CD14-positive monocyte (primary cell): Measurements from ENCODE around the gene ASTN1. TPM values are rescaled to one million over a fixed set of nuclear protein-coding genes. Genes with fewer than 3 reads are reported as not detected.

Experiments used
- DNase-seq, 3 donors: peaks; one replicate each; pipeline ENCODE4 v3.0.0-alpha.2; 2011 to 2022
- H2AFZ ChIP-seq: 2 replicates; pipeline ENCODE4 v1.6.0; 2012; ENCODE audit warnings: mild to moderate bottlenecking, low read depth, low read length, inconsistent platforms; ENCODE audit not compliant: insufficient read depth, poor library complexity, severe bottlenecking
- H3K27ac ChIP-seq, 2 donors: 1 replicate in 1 of 2; 2 replicates in 1 of 2; pipeline ENCODE4 v1.5.1; 2012 to 2013; ENCODE audit warnings: low read length in 2 of 2, control low read depth in 1 of 2, inconsistent platforms in 1 of 2, low read depth in 1 of 2, mild to moderate bottlenecking in 1 of 2
- H3K27me3 ChIP-seq, 2 donors: one replicate each; pipeline versions ENCODE4 v1.6.0 to v1.6.1; 2011 to 2013; ENCODE audit warnings: low read length in 2 of 2; ENCODE audit not compliant: control insufficient read depth in 2 of 2, insufficient read depth in 2 of 2
- H3K36me3 ChIP-seq, 2 donors: replicated peaks in 1 of 2; 1 replicate in 1 of 2; 2 replicates in 1 of 2; pipeline versions ENCODE4 v1.5.1 to v1.6.1; 2012 to 2013; ENCODE audit warnings: low read length in 2 of 2, control low read depth in 1 of 2, inconsistent platforms in 1 of 2, mild to moderate bottlenecking in 1 of 2; ENCODE audit not compliant: insufficient read depth in 2 of 2, control insufficient read depth in 1 of 2
- H3K4me1 ChIP-seq, 2 donors: 1 replicate in 1 of 2; 2 replicates in 1 of 2; pipeline versions ENCODE4 v1.5.1 to v1.6.1; 2012 to 2013; ENCODE audit warnings: low read length in 2 of 2, control low read depth in 1 of 2, inconsistent platforms in 1 of 2, mild to moderate bottlenecking in 1 of 2, moderate library complexity in 1 of 2; ENCODE audit not compliant: insufficient read depth in 2 of 2, control insufficient read depth in 1 of 2
- H3K4me2 ChIP-seq: replicated peaks from 2 replicates; pipeline ENCODE3; 2012; ENCODE audit warnings: low read length, moderate library complexity, mild to moderate bottlenecking; ENCODE audit not compliant: poor library complexity, severe bottlenecking; ENCODE audit errors: extremely low read depth
- H3K4me3 ChIP-seq, 3 experiments: fragments of 200-600 bp in 1 of 3; sonication (generic) in 1 of 3; replicated peaks in 1 of 3; 1 replicate in 2 of 3; 2 replicates in 1 of 3; pipeline ENCODE4 v1.5.1; 2011 to 2013; ENCODE audit warnings: low read length in 3 of 3, mild to moderate bottlenecking in 3 of 3, control low read depth in 2 of 3, low read depth in 2 of 3, inconsistent platforms in 1 of 3, moderate library complexity in 1 of 3
- H3K79me2 ChIP-seq: 2 replicates; pipeline ENCODE4 v1.6.0; 2012; ENCODE audit warnings: mild to moderate bottlenecking, control low read depth, inconsistent platforms, low read length, moderate library complexity; ENCODE audit not compliant: insufficient read depth
- H3K9ac ChIP-seq: 2 replicates; pipeline ENCODE4 v1.6.0; 2017; ENCODE audit warnings: low read length, mild to moderate bottlenecking; ENCODE audit not compliant: insufficient read depth, poor library complexity, severe bottlenecking
- H3K9me3 ChIP-seq, 2 donors: replicated peaks in 1 of 2; 1 replicate in 1 of 2; 2 replicates in 1 of 2; pipeline versions ENCODE4 v1.5.1 to v1.6.1; 2012 to 2013; ENCODE audit warnings: low read length in 2 of 2, control low read depth in 1 of 2; ENCODE audit not compliant: control insufficient read depth in 1 of 2, insufficient read depth in 1 of 2
- H4K20me1 ChIP-seq: 2 replicates; pipeline ENCODE4 v1.6.0; 2012; ENCODE audit warnings: mild to moderate bottlenecking, low read length, control low read depth, moderate library complexity; ENCODE audit not compliant: insufficient read depth
- H3K27ac Mint-ChIP-seq, 7 donors: one replicate each; pipeline ENCODE4 v1.8.0; 2020; ENCODE audit warnings: mild to moderate bottlenecking in 7 of 7, mixed read lengths in 7 of 7, moderate library complexity in 6 of 7, inconsistent platforms in 2 of 7
- H3K27me3 Mint-ChIP-seq, 3 donors: one replicate each; pipeline ENCODE4 v1.8.0; 2021 to 2022; ENCODE audit warnings: low read depth in 3 of 3, mild to moderate bottlenecking in 3 of 3, mixed read lengths in 3 of 3, moderate library complexity in 3 of 3, inconsistent platforms in 1 of 3
- H3K36me3 Mint-ChIP-seq, 2 donors: one replicate each; pipeline ENCODE4 v1.8.0; 2020; ENCODE audit warnings: mixed read lengths in 2 of 2, inconsistent platforms in 1 of 2, mild to moderate bottlenecking in 1 of 2
- H3K4me1 Mint-ChIP-seq: one replicate; pipeline ENCODE4 v1.8.0; 2020; ENCODE audit warnings: mild to moderate bottlenecking, mixed read lengths
- H3K4me3 Mint-ChIP-seq, 2 donors: one replicate each; pipeline ENCODE4 v1.8.0; 2020; ENCODE audit warnings: mild to moderate bottlenecking in 2 of 2, mixed read lengths in 2 of 2, moderate library complexity in 1 of 2
- H3K9me3 Mint-ChIP-seq, 7 donors: one replicate each; pipeline ENCODE4 v1.8.0; 2020 to 2022; ENCODE audit warnings: mixed read lengths in 7 of 7, mild to moderate bottlenecking in 6 of 7, moderate library complexity in 6 of 7, inconsistent platforms in 2 of 7
- WGBS: methylation state at CpG from one replicate; pipeline ENCODE4 v1.1.5; 2013; ENCODE audit warnings: missing lambda C conversion rate; ENCODE audit not compliant: insufficient coverage; 5-methylcytosine and 5-hydroxymethylcytosine counted together
- intact Hi-C, 2 donors: fragments of 100-400 bp; cut with micrococcal nuclease; formaldehyde crosslinking; loops; one replicate each; pipeline versions ENCODE4 v1.15.0 to v1.15.1; 2023
- polyA plus RNA-seq, 3 donors: library from polyadenylated mRNA; depleted of rRNA in 1 of 3; unstranded in 2 of 3; stranded (reverse) in 1 of 3; fragments of 300-500 nt in 2 of 3; fragments of >200 nt in 1 of 3; fragmentation: Illumina TruSeq in 2 of 3; gene quantifications; 1 replicate in 2 of 3; 2 replicates in 1 of 3; pipeline ENCODE4 v1.2.3, GENCODE V29; 2012 to 2021
- TF ChIP-seq, protein P1 (sequence below): fragments of 200-600 bp; IDR thresholded peaks from one replicate; pipeline ENCODE4 v1.8.0; 2022; ENCODE audit warnings: antibody characterized with exemption, mild to moderate bottlenecking

The ASTN1 gene
- polyA plus RNA-seq, 3 donors: not detected

DNA sequence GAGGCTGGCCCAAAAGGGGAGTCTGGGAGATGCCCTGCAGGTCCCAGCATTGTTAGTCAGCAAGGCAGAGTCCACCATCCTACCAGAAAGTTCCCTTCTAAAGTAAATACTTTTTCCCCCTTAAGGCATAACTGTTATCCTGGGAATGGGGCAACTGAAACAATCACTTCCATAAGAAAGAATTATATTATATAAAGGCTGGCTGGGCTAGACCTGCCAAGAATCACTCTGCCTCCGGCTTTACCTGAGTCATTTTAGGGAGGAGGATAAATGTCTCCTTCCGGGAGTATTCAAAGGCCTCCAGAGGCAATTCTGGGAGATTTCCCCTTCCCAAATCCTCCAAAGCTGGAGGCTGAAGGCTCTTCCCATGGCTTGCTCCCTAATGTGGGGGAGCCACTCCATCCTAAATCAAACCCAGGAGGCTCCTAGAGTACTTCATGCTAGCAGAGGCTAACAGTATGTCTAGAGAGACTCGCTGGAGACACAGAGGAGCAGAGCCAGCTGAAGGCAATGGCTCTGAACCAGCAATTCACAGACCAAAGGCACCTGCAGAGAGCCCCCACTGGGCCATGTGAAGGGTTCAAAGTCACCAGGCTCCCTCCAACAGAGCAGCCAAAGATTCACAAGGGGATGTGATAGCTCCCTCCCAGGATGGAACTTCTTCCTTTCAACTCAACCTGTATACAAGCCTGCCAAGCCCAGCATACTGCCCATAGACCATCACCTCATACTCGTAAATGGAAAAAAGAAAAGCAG is 116.0 kb downstream of the ASTN1 start:
- H3K36me3 Mint-ChIP-seq: no peaks in the 10 kb centered on the region
- no peaks in the 10 kb centered on the region for H4K20me1 ChIP-seq
- H3K9me3 ChIP-seq: no peaks in the 10 kb centered on the region
- no peak overlapping the region for H3K9ac ChIP-seq
- H3K27ac Mint-ChIP-seq: no peak overlapping the region
- H3K9me3 Mint-ChIP-seq: peaks cover 0 to 11% (median 2%) of the 10 kb centered on the region in 7 donors
- no peak overlapping the region for H3K27ac ChIP-seq
- H3K36me3 ChIP-seq: no peaks in the 10 kb centered on the region
- H3K4me1 Mint-ChIP-seq: no peaks in the 10 kb centered on the region
- no peaks in the 10 kb centered on the region for H3K4me1 ChIP-seq
- no peaks in the 10 kb centered on the region for H3K79me2 ChIP-seq
- H3K27me3 ChIP-seq: no peaks in the 10 kb centered on the region
- TF ChIP-seq, protein P1, sequence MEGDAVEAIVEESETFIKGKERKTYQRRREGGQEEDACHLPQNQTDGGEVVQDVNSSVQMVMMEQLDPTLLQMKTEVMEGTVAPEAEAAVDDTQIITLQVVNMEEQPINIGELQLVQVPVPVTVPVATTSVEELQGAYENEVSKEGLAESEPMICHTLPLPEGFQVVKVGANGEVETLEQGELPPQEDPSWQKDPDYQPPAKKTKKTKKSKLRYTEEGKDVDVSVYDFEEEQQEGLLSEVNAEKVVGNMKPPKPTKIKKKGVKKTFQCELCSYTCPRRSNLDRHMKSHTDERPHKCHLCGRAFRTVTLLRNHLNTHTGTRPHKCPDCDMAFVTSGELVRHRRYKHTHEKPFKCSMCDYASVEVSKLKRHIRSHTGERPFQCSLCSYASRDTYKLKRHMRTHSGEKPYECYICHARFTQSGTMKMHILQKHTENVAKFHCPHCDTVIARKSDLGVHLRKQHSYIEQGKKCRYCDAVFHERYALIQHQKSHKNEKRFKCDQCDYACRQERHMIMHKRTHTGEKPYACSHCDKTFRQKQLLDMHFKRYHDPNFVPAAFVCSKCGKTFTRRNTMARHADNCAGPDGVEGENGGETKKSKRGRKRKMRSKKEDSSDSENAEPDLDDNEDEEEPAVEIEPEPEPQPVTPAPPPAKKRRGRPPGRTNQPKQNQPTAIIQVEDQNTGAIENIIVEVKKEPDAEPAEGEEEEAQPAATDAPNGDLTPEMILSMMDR: no peak
- no peak overlapping the region for H3K4me3 ChIP-seq
- no peak overlapping the region for H3K4me2 ChIP-seq
- H2AFZ ChIP-seq: no peak overlapping the region
- no peak overlapping the region for H3K4me3 Mint-ChIP-seq
- peaks cover 0 to 3% (median 1%) of the 10 kb centered on the region in 3 donors for H3K27me3 Mint-ChIP-seq
- WGBS: 17% methylated on average over 1 of the region's 4 CpGs
- DNase-seq: no peak
- intact Hi-C loops: no loop called here

- Mint-ChIP-seq H3K36me3 (no peaks in the 10 kb centered on the region), H3K27me3 (peaks cover 0 to 3% (median 1%) of the 10 kb centered on the region in 3 donors), H3K4me1 (no peaks in the 10 kb centered on the region), H3K9me3 (peaks cover 0 to 17% (median 2%) of the 10 kb centered on the region in 7 donors), H3K27ac (no peak overlapping the region), H3K4me3 (no peak overlapping the region)
- Histone ChIP-seq H2AFZ (no peak overlapping the region), H3K4me3 (no peak overlapping the region), H3K79me2 (no peaks in the 10 kb centered on the region), H3K9ac (no peak overlapping the region), H4K20me1 (no peaks in the 10 kb centered on the region), H3K27ac (no peak overlapping the region), H3K4me2 (no peak overlapping the region), H3K4me1 (no peaks in the 10 kb centered on the region), H3K36me3 (no peaks in the 10 kb centered on the region), H3K27me3 (no peaks in the 10 kb centered on the region), H3K9me3 (no peaks in the 10 kb centered on the region)
- DNase-seq: no peak
- intact Hi-C loops: no loop called here
- TF ChIP-seq, protein P1: no peak
- 85% methylated on average over 3 of the region's 3 CpGs for WGBS
These were observed 119.4 kb downstream of the ASTN1 start for GRCh38 chr1:177045151-177045550.
